Fibroblast of gingiva (primary cell): ENCODE results near the gene GALP.
"Not testable (repeated sequence)": the region's sequence is repeated elsewhere in the genome, so short reads cannot be mapped to it uniquely, and the experiment has no call there.

Experiments
- DNase-seq: peaks from one replicate; pipeline ENCODE4 v3.0.0-alpha.2; 2011; ENCODE audit warnings: low read depth

The GALP gene

GRCh38 chr19:56191115-56191514 lies 15.3 kb downstream of the GALP start:
- no peak for DNase-seq

GRCh38 chr19:56191711-56192110 lies 15.9 kb downstream of the GALP start:
- DNase-seq: no peak

GRCh38 chr19:56193981-56194640 lies 18.3 kb downstream of the GALP start:
- DNase-seq: no peak

- not testable (repeated sequence) for DNase-seq
Measured at GRCh38 chr19:56197646-56198045, 21.8 kb downstream of the GALP start, which contains the start of gene ZSCAN5B. TSS of gene ZSCAN5B (minus strand) at chr19:56197783. CDS start at chr19:56193052, 4,731 bp downstream.

GRCh38 chr19:56199687-56200086 lies 23.9 kb downstream of the GALP start:
- DNase-seq: no peak

- no peak for DNase-seq
Measured at GRCh38 chr19:56201973-56202372, 26.2 kb downstream of the GALP start, which contains the start of gene ZSCAN5C. TSS of gene ZSCAN5C (plus strand) at chr19:56202273. CDS start at chr19:56205914, 3,641 bp downstream.

GRCh38 chr19:56207581-56207980 lies 31.8 kb downstream of the GALP start:
- not testable (repeated sequence) for DNase-seq

- no peak for DNase-seq
Measured at GRCh38 chr19:56209091-56209490, 33.3 kb downstream of the GALP start.

GRCh38 chr19:56210036-56210435 lies 34.2 kb downstream of the GALP start:
- not testable (repeated sequence) for DNase-seq

- no peak for DNase-seq
Measured at GRCh38 chr19:56211718-56212117, 35.9 kb downstream of the GALP start.

GRCh38 chr19:56217039-56217949 lies 41.5 kb downstream of the GALP start:
- peak; percentile 9 for DNase-seq

GRCh38 chr19:56218961-56219360 lies 43.2 kb downstream of the GALP start:
- no peak for DNase-seq

- not testable (repeated sequence) for DNase-seq
Measured at GRCh38 chr19:56221442-56221841, 45.6 kb downstream of the GALP start.

- DNase-seq: no peak
Measured at GRCh38 chr19:56221851-56222250, 46.0 kb downstream of the GALP start.

- no peak for DNase-seq
Measured at GRCh38 chr19:56222901-56223300, 47.1 kb downstream of the GALP start.

GRCh38 chr19:56223481-56223880 lies 47.7 kb downstream of the GALP start:
- no peak for DNase-seq
